Panc1 (cell line): ENCODE data around the gene MTUS2. TPM values are rescaled to one million over a fixed set of nuclear protein-coding genes. Genes with fewer than 3 reads are reported as not detected.

Experiments used
- ATAC-seq: fragments of 200-7000 bp; cut with Tn5 transposase; 2 replicates; pipeline ENCODE4 v1.9.1; 2020; ENCODE audit warnings: mild to moderate bottlenecking, moderate library complexity
- BruUV-seq: library from RNA; stranded (reverse); fragments of 400-500 nt; replicated peaks from 2 replicates; lab custom pipeline; 2021; lab: Mats Ljungman, UMichigan
- CTCF ChIA-PET: fragments of 300-600 bp; sonication (Branson Sonifier 250); formaldehyde crosslinking; loops from one replicate; lab custom pipeline; 2022; ENCODE audit warnings: antibody characterized with exemption; lab: Charles Lee
- POLR2A ChIA-PET: fragments of 300-600 bp; sonication (Branson Sonifier 250); formaldehyde crosslinking; loops from one replicate; lab custom pipeline; 2022; ENCODE audit warnings: antibody characterized with exemption; lab: Charles Lee
- DNase-seq: peaks from one replicate; pipeline ENCODE4 v3.0.0-alpha.2; 2010; ENCODE audit warnings: low read depth, low spot score
- H3K27ac ChIP-seq: 2 replicates; pipeline ENCODE4 v1.5.1; 2011; ENCODE audit warnings: mild to moderate bottlenecking, low read length, inconsistent platforms
- H3K27me3 ChIP-seq: fragments of 200-500 bp; sonication (Bioruptor generic); 2 replicates; pipeline ENCODE4 v1.6.0; 2014; ENCODE audit warnings: low read length, inconsistent platforms; ENCODE audit not compliant: control insufficient read depth, insufficient read depth
- H3K36me3 ChIP-seq: fragments of 200-500 bp; sonication (Bioruptor generic); 2 replicates; pipeline ENCODE4 v1.5.1; 2014; ENCODE audit warnings: inconsistent platforms, mild to moderate bottlenecking, low read length, moderate library complexity; ENCODE audit not compliant: control insufficient read depth, insufficient read depth
- H3K4me1 ChIP-seq: 2 replicates; pipeline ENCODE4 v1.5.1; 2011; ENCODE audit warnings: inconsistent platforms, mild to moderate bottlenecking, low read length, moderate library complexity; ENCODE audit not compliant: control insufficient read depth, insufficient read depth
- H3K4me3 ChIP-seq, 2 experiments: 2 replicates each; pipeline ENCODE4 v1.5.1; 2011 to 2012; ENCODE audit warnings: low read depth in 2 of 2, low read length in 2 of 2, mild to moderate bottlenecking in 2 of 2, inconsistent platforms in 1 of 2, moderate library complexity in 1 of 2
- H3K9me3 ChIP-seq: fragments of 200-500 bp; sonication (Bioruptor generic); 2 replicates; pipeline ENCODE4 v1.5.1; 2014; ENCODE audit warnings: low read depth, mild to moderate bottlenecking, inconsistent platforms, low read length, moderate library complexity; ENCODE audit not compliant: control insufficient read depth, insufficient read depth
- CTCF ChIP-seq: fragments of 450-650 bp; IDR thresholded peaks from 2 replicates; pipeline ENCODE4 v1.5.1; 2017; ENCODE audit warnings: mild to moderate bottlenecking
- POLR2AphosphoS5 ChIP-seq: IDR thresholded peaks from 2 replicates; pipeline ENCODE4 v1.6.1; 2012; ENCODE audit warnings: mild to moderate bottlenecking, low read depth, low read length, moderate library complexity
- SIN3A ChIP-seq: IDR thresholded peaks from 2 replicates; pipeline ENCODE4 v1.6.1; 2012; ENCODE audit warnings: low read depth, mild to moderate bottlenecking, low read length, moderate library complexity, borderline replicate concordance; ENCODE audit not compliant: insufficient read depth
- TCF7L2 ChIP-seq: IDR thresholded peaks from 2 replicates; pipeline ENCODE4 v1.6.1; 2011; ENCODE audit warnings: mild to moderate bottlenecking, low read depth, low read length, inconsistent platforms
- in situ Hi-C: cut with HindIII; loops from 2 replicates; pipeline ENCODE4 v1.10.0; 2016; ENCODE audit warnings: low sequenced_read_pairs, low pct_unique_long_range_greater_than_20kb
- intact Hi-C: fragments of 100-400 bp; cut with micrococcal nuclease; formaldehyde crosslinking; loops from one replicate; pipeline ENCODE4 v1.10.0; 2022; ENCODE audit not compliant: unreplicated experiment
- total RNA-seq: library from RNA; stranded (reverse); gene quantifications from one replicate; pipeline ENCODE4 v1.2.1, GENCODE V29; 2021; ENCODE audit not compliant: unreplicated experiment
- TF ChIP-seq, protein P1 (sequence below), 2 experiments: IDR thresholded peaks; 2 replicates each; pipeline ENCODE4 v1.6.1; 2011 to 2012; ENCODE audit warnings: low read depth in 2 of 2, control low read depth in 1 of 2, low read length in 1 of 2, mild to moderate bottlenecking in 1 of 2, moderate library complexity in 1 of 2; ENCODE audit not compliant: insufficient read depth in 1 of 2

Gene MTUS2
- total RNA-seq, 1 experiment from 2014 or later, result 0.05 TPM

GRCh38 chr13:29480893-29481525 is 660.9 kb downstream of the MTUS2 start:
- no TSS peak for BruUV-seq
- ChIA-PET CTCF (no interaction called here), POLR2A (no interaction called here)
- H3K4me1 ChIP-seq, result no peaks in the 10 kb centered on the region
- no peaks in the 10 kb centered on the region for H3K36me3 ChIP-seq
- no peak overlapping the region for H3K27ac ChIP-seq
- in situ Hi-C loops (no loop called here), intact Hi-C loops (no loop called here)
- TF ChIP-seq POLR2AphosphoS5, result no peak
- TF ChIP-seq CTCF, result no peak
- TF ChIP-seq TCF7L2, result no peak
- TF ChIP-seq, protein P1, sequence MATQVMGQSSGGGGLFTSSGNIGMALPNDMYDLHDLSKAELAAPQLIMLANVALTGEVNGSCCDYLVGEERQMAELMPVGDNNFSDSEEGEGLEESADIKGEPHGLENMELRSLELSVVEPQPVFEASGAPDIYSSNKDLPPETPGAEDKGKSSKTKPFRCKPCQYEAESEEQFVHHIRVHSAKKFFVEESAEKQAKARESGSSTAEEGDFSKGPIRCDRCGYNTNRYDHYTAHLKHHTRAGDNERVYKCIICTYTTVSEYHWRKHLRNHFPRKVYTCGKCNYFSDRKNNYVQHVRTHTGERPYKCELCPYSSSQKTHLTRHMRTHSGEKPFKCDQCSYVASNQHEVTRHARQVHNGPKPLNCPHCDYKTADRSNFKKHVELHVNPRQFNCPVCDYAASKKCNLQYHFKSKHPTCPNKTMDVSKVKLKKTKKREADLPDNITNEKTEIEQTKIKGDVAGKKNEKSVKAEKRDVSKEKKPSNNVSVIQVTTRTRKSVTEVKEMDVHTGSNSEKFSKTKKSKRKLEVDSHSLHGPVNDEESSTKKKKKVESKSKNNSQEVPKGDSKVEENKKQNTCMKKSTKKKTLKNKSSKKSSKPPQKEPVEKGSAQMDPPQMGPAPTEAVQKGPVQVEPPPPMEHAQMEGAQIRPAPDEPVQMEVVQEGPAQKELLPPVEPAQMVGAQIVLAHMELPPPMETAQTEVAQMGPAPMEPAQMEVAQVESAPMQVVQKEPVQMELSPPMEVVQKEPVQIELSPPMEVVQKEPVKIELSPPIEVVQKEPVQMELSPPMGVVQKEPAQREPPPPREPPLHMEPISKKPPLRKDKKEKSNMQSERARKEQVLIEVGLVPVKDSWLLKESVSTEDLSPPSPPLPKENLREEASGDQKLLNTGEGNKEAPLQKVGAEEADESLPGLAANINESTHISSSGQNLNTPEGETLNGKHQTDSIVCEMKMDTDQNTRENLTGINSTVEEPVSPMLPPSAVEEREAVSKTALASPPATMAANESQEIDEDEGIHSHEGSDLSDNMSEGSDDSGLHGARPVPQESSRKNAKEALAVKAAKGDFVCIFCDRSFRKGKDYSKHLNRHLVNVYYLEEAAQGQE (IDR thresholded peaks at IDR 0.05; ENCODE audit: insufficient read depth in 1 of 2, low read depth in 2 of 2, low read length in 1 of 2), result no peak
- TF ChIP-seq SIN3A, result no peak
- no peak overlapping the region for H3K4me3 ChIP-seq
- H3K9me3 ChIP-seq, result no peaks in the 10 kb centered on the region
- DNase-seq (no peak), ATAC-seq (no peak)
- no peaks in the 10 kb centered on the region; the same call in 1 of the 2 replicates for H3K27me3 ChIP-seq

- ChIA-PET POLR2A (no interaction called here), CTCF (no interaction called here)
- Histone ChIP-seq H3K27ac (no peak overlapping the region), H3K36me3 (no peaks in the 10 kb centered on the region), H3K9me3 (no peaks in the 10 kb centered on the region), H3K27me3 (no peaks in the 10 kb centered on the region; the same call in 1 of the 2 replicates), H3K4me3 (no peak overlapping the region), H3K4me1 (no peaks in the 10 kb centered on the region)
- intact Hi-C loops (no loop called here), in situ Hi-C loops (no loop called here)
- TF ChIP-seq POLR2AphosphoS5 (no peak), CTCF (no peak), SIN3A (no peak), TCF7L2 (no peak)
- TF ChIP-seq, protein P1 (IDR thresholded peaks at IDR 0.05; ENCODE audit: insufficient read depth in 1 of 2, low read depth in 2 of 2, low read length in 1 of 2), result no peak
- no TSS peak for BruUV-seq
- no peak for DNase-seq
- no peak for ATAC-seq
Measured at GRCh38 chr13:29481603-29482002, 661.5 kb downstream of the MTUS2 start.
